ENCODE results near the gene BTBD1.
"Not testable (repeated sequence)": the region's sequence is repeated elsewhere in the genome, so short reads cannot be mapped to it uniquely, and the experiment has no call there.

BTBD1 gene

GRCh38 chr15:83061680-83062079 is 5.4 kb downstream of the BTBD1 start:
- in situ Hi-C loops (cut with MboI; ENCODE audit: low sequenced_read_pairs) = no loop called here

DNA sequence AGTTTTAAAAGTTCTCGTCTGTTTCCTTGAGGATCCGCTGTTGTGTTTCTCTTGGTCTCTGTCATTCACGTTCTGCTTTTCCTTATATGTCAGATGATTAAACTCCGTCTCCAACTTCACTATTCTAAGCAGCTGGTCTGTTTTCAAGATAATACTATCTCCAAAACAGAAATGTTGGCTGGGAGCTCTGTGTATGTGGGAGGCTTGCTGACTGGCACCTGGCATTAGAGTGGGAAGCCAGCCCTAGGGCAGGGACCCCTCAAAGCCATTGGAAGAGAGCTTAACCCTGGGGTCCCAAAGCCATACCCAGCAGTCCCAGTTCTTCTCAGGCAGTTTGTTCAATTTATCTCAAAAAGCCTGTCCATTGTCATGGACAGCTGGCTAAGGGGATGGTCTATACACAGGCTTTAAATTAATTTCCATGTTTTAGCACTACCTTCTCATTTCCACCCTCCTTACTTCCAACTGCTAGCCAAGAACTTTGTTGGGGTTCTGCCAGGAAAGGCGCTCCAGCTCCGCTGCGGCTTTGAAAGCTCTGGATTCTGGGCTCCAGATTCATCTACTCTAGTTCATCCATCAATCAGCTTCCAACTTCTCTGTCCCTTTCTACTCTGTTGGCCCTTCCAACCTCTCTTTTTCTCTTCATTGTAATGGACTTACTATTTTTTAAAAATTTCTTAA is 9.2 kb downstream of the BTBD1 start:
- in situ Hi-C loops (cut with MboI; ENCODE audit: low sequenced_read_pairs) = no loop called here

DNA sequence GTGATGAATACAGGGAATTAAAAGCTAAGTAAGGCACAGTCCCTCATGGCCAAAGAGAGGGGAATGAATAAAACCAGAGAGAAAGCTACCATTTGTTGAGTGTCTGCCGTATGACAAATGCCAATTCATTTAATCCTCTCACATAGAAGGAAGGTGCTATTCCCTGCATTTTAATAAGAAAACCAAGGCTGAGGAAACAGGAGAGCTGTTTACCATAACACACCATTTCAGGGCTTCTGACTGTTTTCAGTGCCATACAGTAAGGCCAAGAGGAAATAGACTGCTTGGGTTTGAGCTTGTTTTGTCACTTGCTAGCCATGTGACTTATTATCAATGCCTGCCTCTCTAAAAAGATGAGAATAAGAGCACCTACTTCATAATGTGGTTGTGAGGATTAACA is 10.1 kb downstream of the BTBD1 start:
- in situ Hi-C loops (cut with MboI; ENCODE audit: low sequenced_read_pairs) = no loop called here

GRCh38 chr15:83053151-83053550 is 13.9 kb downstream of the BTBD1 start:
- in situ Hi-C loops (cut with MboI; ENCODE audit: low sequenced_read_pairs) = no loop called here

DNA sequence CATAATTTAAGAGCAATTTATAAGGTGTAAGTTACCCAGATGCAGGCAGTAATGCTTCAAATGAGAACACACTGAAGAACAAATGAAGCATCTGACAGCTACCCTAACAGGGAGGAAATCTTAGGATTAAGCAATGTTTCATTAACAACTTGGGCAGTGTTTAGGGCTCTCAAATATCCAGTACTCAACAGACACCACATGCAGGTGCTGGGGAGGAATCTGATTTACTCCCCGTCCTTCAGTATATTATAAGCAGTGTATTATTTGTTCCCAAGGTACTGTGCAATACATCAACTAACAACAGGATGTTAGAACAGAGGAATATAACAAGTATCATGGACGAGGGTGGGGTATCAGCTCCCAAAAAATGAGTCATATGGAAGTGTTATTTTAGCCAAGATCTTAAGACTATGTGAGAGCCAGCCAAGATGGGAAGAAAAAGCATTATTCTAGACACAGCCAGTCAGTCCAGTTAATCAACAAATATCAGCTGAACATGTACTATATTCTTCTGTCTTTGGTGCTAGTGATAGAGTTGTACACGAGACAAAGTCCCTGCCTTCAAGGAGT is 20.4 kb downstream of the BTBD1 start:
- in situ Hi-C loops (cut with MboI; ENCODE audit: low sequenced_read_pairs) = no loop called here

DNA sequence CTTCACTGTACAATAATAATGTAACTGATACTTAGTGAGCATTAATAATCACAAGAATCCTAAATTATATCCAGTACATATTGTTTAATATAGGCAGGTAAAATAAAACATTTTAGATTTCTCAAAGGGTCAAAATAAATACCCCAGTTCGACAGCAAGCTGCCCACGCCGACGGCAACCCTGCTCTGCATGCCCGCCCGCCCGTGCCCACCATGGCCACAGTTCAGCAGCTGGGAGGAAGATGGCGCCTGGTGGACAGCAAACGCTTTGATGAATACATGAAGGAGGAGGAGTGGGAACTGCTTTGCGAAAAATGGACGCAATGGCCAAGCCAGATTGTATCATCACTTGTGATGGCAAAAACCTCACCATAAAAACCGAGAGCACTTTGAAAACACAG is 22.9 kb downstream of the BTBD1 start:
- in situ Hi-C loops (cut with MboI; ENCODE audit: low sequenced_read_pairs) = no loop called here

DNA sequence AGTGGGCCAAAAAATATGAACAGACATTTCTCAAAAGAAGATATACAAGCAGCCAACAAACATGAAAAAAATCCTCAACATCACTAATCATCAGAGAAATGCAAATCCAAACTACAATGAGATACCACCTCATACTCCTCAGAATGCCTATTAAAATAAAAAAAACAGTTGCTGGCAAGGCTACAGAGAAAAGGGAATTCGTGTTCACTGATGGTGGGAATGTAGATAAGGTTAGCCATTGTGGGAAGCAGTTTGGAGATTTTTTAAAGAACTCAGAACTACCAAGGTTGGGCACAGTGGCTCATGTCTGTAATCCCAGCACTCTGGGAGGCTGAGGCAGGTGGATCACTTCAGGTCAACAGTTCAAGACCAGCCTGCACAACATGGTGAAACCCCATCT is 27.8 kb downstream of the BTBD1 start:
- in situ Hi-C loops (cut with MboI; ENCODE audit: low sequenced_read_pairs) = no loop called here

DNA sequence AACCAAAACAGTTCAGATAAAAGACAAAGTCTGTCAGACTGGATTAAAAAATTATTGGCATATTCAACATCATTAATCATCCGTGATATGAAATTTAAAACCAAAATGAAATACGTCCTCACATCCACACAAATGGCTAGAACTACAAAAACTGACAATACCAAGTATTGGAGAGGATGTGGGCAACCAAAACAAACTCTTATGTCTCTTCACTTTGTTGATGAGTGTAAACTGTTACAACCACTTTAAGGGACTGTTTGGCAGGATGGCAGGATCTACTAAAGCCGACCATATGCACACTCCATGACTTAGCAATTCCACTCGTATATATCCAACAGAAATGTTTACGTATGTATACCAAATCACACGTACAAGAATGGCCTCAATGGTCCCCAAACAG is 30.8 kb downstream of the BTBD1 start:
- in situ Hi-C loops (cut with MboI; ENCODE audit: low sequenced_read_pairs) = no loop called here

DNA sequence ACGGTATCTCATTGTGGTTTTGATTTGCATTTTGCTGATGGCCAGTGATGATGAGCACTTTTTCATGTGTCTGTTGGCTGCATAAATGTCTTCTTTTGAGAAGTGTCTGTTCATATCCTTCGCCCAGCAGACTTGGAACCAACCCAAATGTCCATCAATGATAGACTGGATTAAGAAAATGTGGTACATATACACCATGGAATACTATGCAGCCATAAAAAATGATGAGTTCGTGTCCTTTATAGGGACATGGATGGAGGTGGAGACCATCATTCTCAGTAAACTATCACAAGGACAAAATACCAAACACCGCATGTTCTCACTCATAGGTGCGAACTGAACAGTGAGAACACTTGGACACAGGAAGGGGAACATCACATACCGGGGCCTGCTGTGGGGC is 35.8 kb downstream of the BTBD1 start:
- in situ Hi-C loops (cut with MboI; ENCODE audit: low sequenced_read_pairs) = not testable (repeated sequence)

DNA sequence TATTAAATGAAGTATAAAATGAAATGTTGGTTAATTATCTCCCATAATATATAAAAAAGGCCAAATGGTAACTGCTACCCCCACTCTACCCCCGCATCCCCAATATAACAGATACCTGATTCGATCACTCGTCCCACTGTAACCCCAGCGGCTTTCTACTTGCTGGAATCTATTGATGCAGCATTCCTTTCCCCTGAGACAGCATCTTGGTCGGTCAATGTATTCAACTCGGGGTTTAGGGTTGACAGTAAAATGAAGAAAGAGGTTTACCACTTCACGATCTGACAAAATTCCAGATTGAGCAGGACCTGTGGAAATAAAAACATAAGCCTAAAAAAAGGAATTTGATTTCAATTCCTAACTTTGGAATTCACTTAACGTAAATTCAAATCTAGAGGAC is 37.0 kb downstream of the BTBD1 start:
- in situ Hi-C loops (cut with MboI; ENCODE audit: low sequenced_read_pairs) = no loop called here

- in situ Hi-C loops (cut with MboI; ENCODE audit: low sequenced_read_pairs) = no loop called here
These were observed 48.6 kb downstream of the BTBD1 start for GRCh38 chr15:83018436-83018835.

DNA sequence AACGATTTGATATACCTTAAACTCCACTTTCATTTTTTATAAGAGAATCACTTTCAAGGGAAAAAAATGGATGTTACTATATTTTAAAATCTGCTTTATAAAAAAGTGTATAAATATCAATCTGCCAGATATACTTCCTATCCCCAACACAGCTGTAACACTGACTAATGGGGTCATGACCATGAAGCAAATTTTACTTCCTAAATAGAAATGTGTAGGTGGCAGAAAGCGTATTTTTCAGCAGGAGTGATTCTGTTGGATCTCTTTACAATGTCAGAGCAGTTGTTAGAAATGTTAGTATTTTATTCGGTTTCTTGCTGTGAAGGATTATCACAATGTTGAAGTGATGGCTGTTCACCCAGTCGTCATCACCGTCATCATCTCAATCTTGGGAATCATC is 50.1 kb downstream of the BTBD1 start:
- in situ Hi-C loops (cut with MboI; ENCODE audit: low sequenced_read_pairs) = no loop called here

DNA sequence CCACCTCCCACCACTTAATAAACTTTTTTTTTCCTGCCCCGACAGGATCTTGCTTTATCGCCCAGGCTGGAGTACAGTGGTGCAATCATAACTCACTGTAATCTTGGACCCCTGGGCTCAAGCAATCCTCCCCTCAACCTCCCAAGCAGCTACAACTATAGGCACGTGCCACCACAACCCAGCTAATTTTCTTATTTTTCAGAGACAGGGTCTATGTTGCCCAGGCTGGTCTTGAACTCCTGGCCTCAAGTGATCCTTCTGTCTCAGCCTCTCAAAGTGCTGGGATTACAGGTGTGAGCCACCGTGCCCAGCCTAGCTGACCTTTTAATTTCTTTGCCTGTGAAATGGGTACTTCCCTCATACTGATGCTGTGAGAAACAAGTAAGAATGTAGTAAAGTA is 51.7 kb downstream of the BTBD1 start:
- in situ Hi-C loops (cut with MboI; ENCODE audit: low sequenced_read_pairs) = no loop called here

- in situ Hi-C loops (cut with MboI; ENCODE audit: low sequenced_read_pairs) = no loop called here
These were observed 52.8 kb downstream of the BTBD1 start for GRCh38 chr15:83014205-83014653.

DNA sequence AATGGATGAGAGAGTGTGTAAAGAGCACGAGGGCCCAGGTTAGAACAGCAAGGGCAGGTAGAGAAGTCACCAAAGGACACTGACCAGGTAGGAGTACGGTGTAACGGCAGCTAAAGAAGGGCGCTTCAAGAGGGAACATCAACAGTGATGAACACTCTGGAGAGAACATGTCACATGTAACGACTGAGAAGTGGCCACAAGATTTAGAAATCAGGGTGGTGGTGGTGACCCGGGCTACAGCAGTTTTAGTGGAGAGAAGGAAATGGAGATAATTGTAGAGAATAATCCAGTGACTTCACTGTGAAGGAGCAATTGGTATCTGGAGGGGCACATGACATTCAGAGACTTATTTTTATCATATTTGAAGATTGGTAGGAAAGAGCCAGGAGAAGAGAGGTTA is 54.4 kb downstream of the BTBD1 start:
- in situ Hi-C loops (cut with MboI; ENCODE audit: low sequenced_read_pairs) = no loop called here

DNA sequence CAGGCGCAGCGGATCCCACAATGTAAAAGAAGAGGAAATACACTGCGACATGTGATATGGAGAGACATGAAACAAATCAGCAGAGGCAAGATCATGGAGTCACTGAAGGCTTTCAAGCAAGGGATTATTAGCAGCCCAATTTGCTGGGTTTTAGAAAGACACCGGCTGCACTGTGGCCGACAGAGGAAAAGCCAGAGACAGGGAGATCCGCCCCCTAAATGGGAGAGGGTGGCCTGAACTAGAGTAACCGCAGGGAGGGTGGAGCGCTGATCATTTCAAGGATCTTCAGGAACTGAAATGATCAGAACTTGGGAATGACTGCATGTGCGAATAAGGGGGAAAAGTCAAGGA is 55.0 kb downstream of the BTBD1 start:
- in situ Hi-C loops (cut with MboI; ENCODE audit: low sequenced_read_pairs) = no loop called here

- in situ Hi-C loops (cut with MboI; ENCODE audit: low sequenced_read_pairs) = no loop called here
These were observed 55.6 kb downstream of the BTBD1 start, which contains the start of gene C15orf40 for GRCh38 chr15:83011271-83012075. Gene C15orf40, minus strand, starts transcription at chr15:83011639. Its CDS starts 32 bp downstream, at chr15:83011607.

DNA sequence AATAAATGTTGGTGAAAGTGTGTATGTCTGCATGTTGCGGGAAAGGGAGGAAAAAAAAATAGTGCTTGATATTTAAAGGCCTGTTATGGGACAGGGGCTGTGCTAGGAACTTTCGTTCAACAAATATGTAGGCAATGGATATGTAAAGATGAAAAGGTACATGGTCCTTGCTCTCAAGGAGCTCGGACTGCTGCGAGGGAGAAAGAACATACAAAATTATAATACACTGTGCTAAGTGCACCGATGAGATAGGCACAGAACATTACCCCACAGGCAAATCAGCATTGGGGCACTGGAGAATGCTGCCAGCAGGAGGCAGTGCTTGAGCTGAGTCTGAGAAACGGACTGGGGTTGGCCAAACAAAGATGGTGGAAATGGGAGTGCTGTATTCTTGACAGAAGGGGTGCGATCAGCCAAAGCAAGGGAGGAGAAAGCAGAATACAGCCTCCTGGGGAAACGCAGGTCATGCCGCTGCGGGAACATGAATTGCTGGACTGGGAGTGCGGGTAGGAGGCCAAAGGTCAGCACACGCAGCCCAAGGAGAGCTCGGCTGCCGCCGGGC is 56.3 kb downstream of the BTBD1 start:
- in situ Hi-C loops (cut with MboI; ENCODE audit: low sequenced_read_pairs) = no loop called here

DNA sequence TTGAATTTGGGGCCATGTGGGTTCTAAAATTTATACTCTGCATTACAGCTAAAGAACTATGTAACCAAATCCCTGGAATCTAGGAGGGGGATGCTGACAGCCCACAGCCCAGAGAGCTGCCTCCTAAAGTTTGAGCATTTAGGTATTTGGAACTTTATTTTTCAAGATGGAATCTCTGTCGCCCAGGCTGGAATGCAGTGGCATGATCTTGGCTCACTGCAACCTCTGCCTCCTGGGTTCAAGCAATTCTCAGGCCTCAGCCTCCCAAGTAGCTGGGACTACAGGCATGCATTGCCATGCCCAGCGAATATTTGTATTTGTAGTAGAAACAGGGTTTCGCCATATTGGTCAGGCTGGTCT is 66.4 kb downstream of the BTBD1 start:
- in situ Hi-C loops (cut with MboI; ENCODE audit: low sequenced_read_pairs) = not testable (repeated sequence)

DNA sequence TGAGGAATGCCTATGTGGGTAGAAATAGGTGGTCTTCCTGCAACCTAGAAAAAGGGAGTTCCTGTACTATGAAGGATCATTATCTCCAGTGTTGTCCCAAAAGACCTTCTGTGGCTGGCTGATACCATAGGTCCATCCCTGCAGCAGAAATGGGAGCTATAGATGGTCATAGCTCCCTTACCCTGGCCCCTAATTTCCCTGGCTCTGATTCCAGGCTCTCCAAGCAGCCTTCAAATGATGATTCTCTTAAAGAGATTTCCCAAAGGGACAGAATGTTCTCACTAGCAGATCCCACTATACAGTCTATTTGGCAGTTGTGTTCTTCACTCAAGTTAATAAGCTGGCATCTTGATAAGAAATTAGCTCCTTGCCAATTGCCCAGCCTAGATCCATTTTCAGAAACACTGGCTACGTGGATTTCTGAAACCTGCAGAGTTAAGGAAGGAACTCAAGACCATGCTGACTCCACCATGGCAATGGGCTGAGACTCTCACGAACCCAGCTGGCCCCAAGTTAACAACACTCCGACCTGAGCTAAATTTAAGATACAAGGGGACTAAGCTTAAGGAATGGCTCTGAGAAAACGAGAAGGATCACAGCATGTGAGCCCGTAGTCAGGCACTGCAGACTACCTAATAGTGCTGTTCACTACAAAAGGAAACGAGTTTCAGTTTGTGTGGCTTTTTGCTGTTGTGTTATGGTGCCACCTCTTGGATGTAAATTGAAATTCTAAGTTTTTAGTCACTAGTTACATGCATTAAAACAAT is 67.0 kb downstream of the BTBD1 start:
- in situ Hi-C loops (cut with MboI; ENCODE audit: low sequenced_read_pairs) = no loop called here

DNA sequence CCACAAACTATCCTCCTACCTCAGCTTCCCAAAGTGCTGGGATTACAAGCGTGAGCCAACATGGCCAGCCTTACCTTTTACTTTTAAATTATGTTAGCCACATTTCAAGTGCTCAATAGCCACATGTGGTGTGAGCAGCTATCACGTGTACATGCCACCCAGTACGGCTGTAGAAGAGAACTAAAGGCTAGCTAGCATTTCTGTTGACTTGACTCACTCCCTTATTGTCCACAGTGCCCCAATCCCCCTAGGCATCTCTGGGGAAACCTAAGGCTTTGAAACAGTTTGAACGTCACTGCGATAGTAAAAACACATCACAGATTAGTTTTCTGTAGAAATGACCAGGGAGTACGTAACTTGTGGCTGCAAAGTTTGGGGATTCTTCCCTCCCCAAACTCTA is 67.6 kb downstream of the BTBD1 start:
- in situ Hi-C loops (cut with MboI; ENCODE audit: low sequenced_read_pairs) = no loop called here
